ENCODE measurements around the gene TKT. TPM values are rescaled to one million over a fixed set of nuclear protein-coding genes. Genes with fewer than 3 reads are reported as not detected.
A peak's percentile ranks its signal among the peaks of the same experiment; 100 is the strongest.
"Not testable (repeated sequence)": the region's sequence is repeated elsewhere in the genome, so short reads cannot be mapped to it uniquely, and the experiment has no call there.

Gene TKT
- total RNA-seq: 100 to 1,000 TPM; 315 to 323 TPM

- DNase-seq (peak; percentile 86), ATAC-seq (peak; percentile 79)
- H3K4me3 Mint-ChIP-seq: peak within 1 kb of the TSS; percentile 93
- H3K36me3 Mint-ChIP-seq (ENCODE audit: low read depth): peaks cover 17% of the 10 kb centered on the region
- peaks cover 39% of the 10 kb centered on the region for H3K4me1 Mint-ChIP-seq (ENCODE audit: low read depth)
- ChIA-PET POLR2A (interaction anchor here (1.0 to 2.0 kb wide), 4 partner anchors 14 to 96 kb away, joined by 3 to 6 read pairs (median 3); no protein-coding TSS in a partner anchor), CTCF (interaction anchor here (0.9 to 2.3 kb wide), 3 partner anchors 36 to 97 kb away, joined by 3 to 7 read pairs (median 3); no protein-coding TSS in a partner anchor)
- no peaks in the 10 kb centered on the region for H3K9me3 Mint-ChIP-seq (ENCODE audit: insufficient read depth)
- peak within 1 kb of the TSS; percentile 88 for H3K27ac Mint-ChIP-seq
- H3K27me3 Mint-ChIP-seq (ENCODE audit: low read depth): peaks cover 6% of the 10 kb centered on the region
These were observed at the start of gene TKT for GRCh38 chr3:53255775-53256703. Gene TKT, minus strand, starts transcription at chr3:53256022. Its CDS starts 80 bp downstream, at chr3:53255942.

DNA sequence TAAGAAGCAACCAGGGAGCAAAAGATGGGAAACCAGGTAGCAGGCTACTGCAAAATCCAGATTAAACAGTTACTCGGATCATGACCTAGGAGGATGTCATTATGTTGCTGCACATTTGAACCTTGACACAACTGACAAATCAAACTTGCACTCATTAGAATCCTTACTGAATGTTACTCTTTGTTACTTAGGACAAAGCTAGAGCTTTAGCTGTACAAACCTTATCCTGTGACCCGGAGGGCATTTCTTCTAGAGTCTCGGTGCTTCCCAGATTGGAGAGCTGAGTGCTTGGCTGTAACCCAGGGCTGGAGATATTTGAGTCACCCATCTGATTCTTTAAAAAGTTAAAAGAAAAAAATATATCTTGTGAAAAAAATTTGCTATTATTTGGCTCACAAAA is 48.1 kb upstream of the TKT start:
- CTCF ChIA-PET: no interaction called here

GRCh38 chr3:53303549-53303948 is 47.7 kb upstream of the TKT start:
- ChIA-PET CTCF (interaction anchor here (1.1 kb wide), 1 partner anchor 13 kb away, joined by 3 read pairs; no protein-coding TSS in a partner anchor), POLR2A (no interaction called here)
- no peaks in the 10 kb centered on the region for H3K27me3 Mint-ChIP-seq (ENCODE audit: low read depth)
- peaks cover 23% of the 10 kb centered on the region for H3K36me3 Mint-ChIP-seq (ENCODE audit: low read depth)
- DNase-seq (no peak), ATAC-seq (no peak)
- no peaks in the 10 kb centered on the region for H3K9me3 Mint-ChIP-seq (ENCODE audit: insufficient read depth)
- no peak overlapping the region for H3K27ac Mint-ChIP-seq
- H3K4me3 Mint-ChIP-seq: no peak overlapping the region
- no peaks in the 10 kb centered on the region for H3K4me1 Mint-ChIP-seq (ENCODE audit: low read depth)

More for the DNA sequence above, 48.1 kb upstream of the TKT start:
- Mint-ChIP-seq H3K36me3 (ENCODE audit: low read depth) (peaks cover 25% of the 10 kb centered on the region), H3K4me1 (ENCODE audit: low read depth) (no peaks in the 10 kb centered on the region), H3K27me3 (ENCODE audit: low read depth) (no peaks in the 10 kb centered on the region), H3K9me3 (ENCODE audit: insufficient read depth) (no peaks in the 10 kb centered on the region), H3K4me3 (no peak overlapping the region), H3K27ac (no peak overlapping the region)
- DNase-seq (no peak), ATAC-seq (no peak)
- POLR2A ChIA-PET: no interaction called here

GRCh38 chr3:53300826-53301225 is 45.0 kb upstream of the TKT start:
- POLR2A ChIA-PET: no interaction called here
- no peak overlapping the region for H3K27ac Mint-ChIP-seq
- H3K4me3 Mint-ChIP-seq: no peak overlapping the region
- H3K36me3 Mint-ChIP-seq (ENCODE audit: low read depth): peaks cover 18% of the 10 kb centered on the region
- ATAC-seq (no peak), DNase-seq (no peak)
- CTCF ChIA-PET: interaction anchor here (1.4 to 1.5 kb wide), 2 partner anchors 47 to 172 kb away, joined by 3 read pairs; no protein-coding TSS in a partner anchor
- no peaks in the 10 kb centered on the region for H3K9me3 Mint-ChIP-seq (ENCODE audit: insufficient read depth)
- no peaks in the 10 kb centered on the region for H3K27me3 Mint-ChIP-seq (ENCODE audit: low read depth)
- H3K4me1 Mint-ChIP-seq (ENCODE audit: low read depth): no peaks in the 10 kb centered on the region

DNA sequence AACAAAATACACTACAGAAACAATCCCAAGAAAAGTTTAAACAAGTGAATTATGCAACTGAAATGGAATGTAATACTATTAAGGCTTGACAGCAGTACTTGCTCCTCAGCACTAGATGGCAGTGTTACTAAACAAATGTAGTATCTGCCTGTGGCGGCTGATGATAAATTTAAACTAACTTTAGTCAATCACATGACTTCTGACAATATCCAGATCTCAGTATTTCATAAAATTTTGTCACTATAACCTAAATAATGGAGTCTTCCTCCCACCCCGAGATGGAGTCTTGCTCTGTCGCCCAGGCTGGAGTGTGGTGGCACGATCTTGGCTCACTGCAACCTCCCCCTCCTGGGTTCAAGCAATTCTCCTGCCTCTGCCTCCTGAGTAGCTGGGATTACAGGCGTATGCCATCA is 43.8 kb upstream of the TKT start:
- H3K4me1 Mint-ChIP-seq (ENCODE audit: low read depth); H3K27ac Mint-ChIP-seq; H3K9me3 Mint-ChIP-seq (ENCODE audit: insufficient read depth); H3K4me3 Mint-ChIP-seq; H3K27me3 Mint-ChIP-seq (ENCODE audit: low read depth); POLR2A ChIA-PET: not testable (repeated sequence)
- DNase-seq: peak; percentile 30
- peaks cover 18% of the 10 kb centered on the region for H3K36me3 Mint-ChIP-seq (ENCODE audit: low read depth)
- CTCF ChIA-PET: interaction anchor here (0.7 to 1.8 kb wide), 8 partner anchors 8 to 185 kb away, joined by 3 to 11 read pairs (median 3); partner anchors contain the start of gene DCP1A
- peak; percentile 77 for ATAC-seq

DNA sequence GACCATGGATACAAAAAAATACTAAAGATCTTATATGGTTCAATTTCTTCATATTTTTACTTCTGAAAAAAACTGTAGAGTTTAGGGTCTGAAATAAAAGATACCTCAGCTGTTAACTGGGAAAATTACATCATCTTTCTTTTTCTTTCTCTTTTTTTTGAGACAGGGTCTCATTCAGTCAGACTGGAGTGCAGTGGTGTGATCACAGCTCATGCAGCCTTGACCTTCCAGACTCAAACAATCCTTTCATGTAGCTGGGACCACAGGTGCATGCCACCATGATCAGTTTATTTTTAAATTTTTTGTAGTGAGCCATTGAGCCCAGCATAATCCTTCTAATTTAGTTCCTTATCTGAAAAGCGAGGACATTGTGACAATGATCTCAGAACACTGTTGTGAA is 39.6 kb upstream of the TKT start:
- ChIA-PET CTCF (no interaction called here), POLR2A (interaction anchor here (0.8 kb wide), 1 partner anchor 20 kb away, joined by 3 read pairs; no protein-coding TSS in a partner anchor)
- ATAC-seq: no peak
- H3K9me3 Mint-ChIP-seq (ENCODE audit: insufficient read depth): no peaks in the 10 kb centered on the region
- peaks cover 10% of the 10 kb centered on the region for H3K36me3 Mint-ChIP-seq (ENCODE audit: low read depth)
- H3K27ac Mint-ChIP-seq: no peak overlapping the region
- no peak overlapping the region for H3K4me3 Mint-ChIP-seq
- DNase-seq: no peak
- H3K27me3 Mint-ChIP-seq (ENCODE audit: low read depth): no peaks in the 10 kb centered on the region
- H3K4me1 Mint-ChIP-seq (ENCODE audit: low read depth): no peaks in the 10 kb centered on the region

GRCh38 chr3:53293867-53294266 is 38.0 kb upstream of the TKT start:
- no peak for DNase-seq
- ChIA-PET CTCF (no interaction called here), POLR2A (no interaction called here)
- ATAC-seq: no peak
- no peak overlapping the region for H3K27ac Mint-ChIP-seq
- H3K36me3 Mint-ChIP-seq (ENCODE audit: low read depth): peaks cover 10% of the 10 kb centered on the region
- no peaks in the 10 kb centered on the region for H3K27me3 Mint-ChIP-seq (ENCODE audit: low read depth)
- H3K9me3 Mint-ChIP-seq (ENCODE audit: insufficient read depth): no peaks in the 10 kb centered on the region
- no peak overlapping the region for H3K4me3 Mint-ChIP-seq
- no peaks in the 10 kb centered on the region for H3K4me1 Mint-ChIP-seq (ENCODE audit: low read depth)

- Mint-ChIP-seq H3K4me1 (ENCODE audit: low read depth) (no peaks in the 10 kb centered on the region), H3K4me3 (no peak overlapping the region), H3K9me3 (ENCODE audit: insufficient read depth) (no peaks in the 10 kb centered on the region), H3K27me3 (ENCODE audit: low read depth) (no peaks in the 10 kb centered on the region), H3K27ac (no peak overlapping the region), H3K36me3 (ENCODE audit: low read depth) (peaks cover 37% of the 10 kb centered on the region)
- POLR2A ChIA-PET: no interaction called here
- no peak for DNase-seq
- CTCF ChIA-PET: interaction anchor here (1.9 kb wide), 1 partner anchor 11 kb away, joined by 4 read pairs; no protein-coding TSS in a partner anchor
- no peak for ATAC-seq
These were observed 32.4 kb upstream of the TKT start for GRCh38 chr3:53288214-53288613.

- no peaks in the 10 kb centered on the region for H3K9me3 Mint-ChIP-seq (ENCODE audit: insufficient read depth)
- no peaks in the 10 kb centered on the region for H3K4me1 Mint-ChIP-seq (ENCODE audit: low read depth)
- ChIA-PET POLR2A (no interaction called here), CTCF (interaction anchor here (1.2 to 1.9 kb wide), 2 partner anchors 12 to 177 kb away, joined by 3 to 4 read pairs; no protein-coding TSS in a partner anchor)
- peaks cover 37% of the 10 kb centered on the region for H3K36me3 Mint-ChIP-seq (ENCODE audit: low read depth)
- ATAC-seq (no peak), DNase-seq (no peak)
- H3K4me3 Mint-ChIP-seq: no peak overlapping the region
- peak overlapping the region; percentile 69 for H3K27ac Mint-ChIP-seq
- H3K27me3 Mint-ChIP-seq (ENCODE audit: low read depth): no peaks in the 10 kb centered on the region
These were observed 31.4 kb upstream of the TKT start for GRCh38 chr3:53287131-53287629.

DNA sequence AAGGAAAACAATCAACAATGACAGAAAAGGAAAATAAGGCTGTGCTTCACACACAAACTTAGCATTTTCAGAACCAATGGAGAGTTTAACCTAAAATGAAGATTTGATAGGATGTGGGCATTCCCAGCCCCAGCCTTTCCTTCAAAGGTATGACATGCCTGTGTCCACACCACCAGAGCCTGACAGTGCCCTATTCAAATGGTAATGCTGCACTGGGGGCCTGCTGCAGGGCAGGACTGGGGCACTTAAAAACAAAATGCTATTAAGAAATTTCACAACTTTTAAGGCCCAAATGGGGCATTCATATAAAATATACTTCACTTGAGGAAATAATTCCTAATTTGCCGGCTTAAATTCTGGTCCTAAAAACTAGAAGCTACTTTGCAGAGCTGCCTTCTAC is 30.9 kb upstream of the TKT start:
- H3K4me3 Mint-ChIP-seq: no peak overlapping the region

DNA sequence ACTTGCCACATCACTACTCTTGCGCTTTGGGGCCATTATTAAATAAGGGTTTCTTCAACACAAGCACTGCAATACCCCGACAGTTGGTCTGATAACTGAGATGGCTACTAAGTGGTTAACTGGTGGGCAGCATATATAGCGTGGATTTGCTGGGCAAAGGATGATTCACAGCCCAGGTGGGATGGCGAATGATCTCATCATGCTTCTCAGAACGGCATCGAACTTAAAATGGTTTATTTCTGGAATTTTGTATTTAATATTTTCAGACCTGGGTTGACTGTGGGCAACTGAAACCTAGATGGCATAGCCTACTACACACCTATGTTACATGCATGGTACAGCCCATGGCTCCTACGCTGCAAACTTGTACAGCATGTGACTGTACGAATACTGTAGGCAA is 26.8 kb upstream of the TKT start:
- peaks cover 23% of the 10 kb centered on the region for H3K36me3 Mint-ChIP-seq (ENCODE audit: low read depth)
- no peaks in the 10 kb centered on the region for H3K27me3 Mint-ChIP-seq (ENCODE audit: low read depth)
- no peak for DNase-seq
- no peak overlapping the region for H3K27ac Mint-ChIP-seq
- ChIA-PET POLR2A (no interaction called here), CTCF (no interaction called here)
- no peaks in the 10 kb centered on the region for H3K4me1 Mint-ChIP-seq (ENCODE audit: low read depth)
- H3K9me3 Mint-ChIP-seq (ENCODE audit: insufficient read depth): no peaks in the 10 kb centered on the region
- H3K4me3 Mint-ChIP-seq: no peak overlapping the region
- no peak for ATAC-seq

More for the DNA sequence above, 30.9 kb upstream of the TKT start:
- ATAC-seq (no peak), DNase-seq (no peak)
- Mint-ChIP-seq H3K9me3 (ENCODE audit: insufficient read depth) (no peaks in the 10 kb centered on the region), H3K27me3 (ENCODE audit: low read depth) (no peaks in the 10 kb centered on the region), H3K27ac (peak overlapping the region; percentile 69), H3K36me3 (ENCODE audit: low read depth) (peaks cover 36% of the 10 kb centered on the region), H3K4me1 (ENCODE audit: low read depth) (no peaks in the 10 kb centered on the region)
- CTCF ChIA-PET: interaction anchor here (1.2 to 2.4 kb wide), 2 partner anchors 12 to 176 kb away, joined by 3 to 14 read pairs; no protein-coding TSS in a partner anchor
- POLR2A ChIA-PET: no interaction called here

- H3K27ac Mint-ChIP-seq: no peak overlapping the region
- ChIA-PET POLR2A (no interaction called here), CTCF (no interaction called here)
- no peak overlapping the region for H3K4me3 Mint-ChIP-seq
- no peak for ATAC-seq
- H3K36me3 Mint-ChIP-seq (ENCODE audit: low read depth): peaks cover 3% of the 10 kb centered on the region
- DNase-seq: no peak
- no peaks in the 10 kb centered on the region for H3K27me3 Mint-ChIP-seq (ENCODE audit: low read depth)
- no peaks in the 10 kb centered on the region for H3K9me3 Mint-ChIP-seq (ENCODE audit: insufficient read depth)
- peaks cover 15% of the 10 kb centered on the region for H3K4me1 Mint-ChIP-seq (ENCODE audit: low read depth)
These were observed 22.8 kb upstream of the TKT start for GRCh38 chr3:53278667-53279066.
